NCI-H146 (cell line): Measurements from ENCODE around the gene ZDHHC11.
"Not testable (repeated sequence)": the region's sequence is repeated elsewhere in the genome, so short reads cannot be mapped to it uniquely, and the experiment has no call there.

ENCODE experiments used
- DNase-seq: peaks from one replicate; lab custom pipeline; 2025; lab: John Stamatoyannopoulos, UW

ZDHHC11 gene

GRCh38 chr5:775961-776861 lies 74.6 kb downstream of the ZDHHC11 start:
- no peak for DNase-seq

GRCh38 chr5:775595-775960 lies 75.2 kb downstream of the ZDHHC11 start:
- not testable (repeated sequence) for DNase-seq

- DNase-seq, result not testable (repeated sequence)
Observed at GRCh38 chr5:774854-775505, 75.8 kb downstream of the ZDHHC11 start.

GRCh38 chr5:774304-774703 lies 76.5 kb downstream of the ZDHHC11 start:
- DNase-seq, result not testable (repeated sequence)

- no peak for DNase-seq
Observed at GRCh38 chr5:773517-774264, 77.1 kb downstream of the ZDHHC11 start.

GRCh38 chr5:772931-773330 lies 77.9 kb downstream of the ZDHHC11 start:
- DNase-seq, result not testable (repeated sequence)

GRCh38 chr5:772547-772890 lies 78.3 kb downstream of the ZDHHC11 start:
- DNase-seq, result not testable (repeated sequence)

GRCh38 chr5:771841-772546 lies 78.8 kb downstream of the ZDHHC11 start:
- DNase-seq, result not testable (repeated sequence)

- not testable (repeated sequence) for DNase-seq
Observed at GRCh38 chr5:771087-771781, 79.6 kb downstream of the ZDHHC11 start.

- DNase-seq, result not testable (repeated sequence)
Observed at GRCh38 chr5:770585-770984, 80.2 kb downstream of the ZDHHC11 start.

- not testable (repeated sequence) for DNase-seq
Observed at GRCh38 chr5:769485-770145, 81.2 kb downstream of the ZDHHC11 start.

- no peak for DNase-seq
Observed at GRCh38 chr5:766666-767431, 83.9 kb downstream of the ZDHHC11 start.

GRCh38 chr5:765948-766631 lies 84.7 kb downstream of the ZDHHC11 start:
- no peak for DNase-seq

- no peak for DNase-seq
Observed at GRCh38 chr5:763998-764781, 86.6 kb downstream of the ZDHHC11 start.

- DNase-seq, result no peak
Observed at GRCh38 chr5:763397-763796, 87.4 kb downstream of the ZDHHC11 start.

- not testable (repeated sequence) for DNase-seq
Observed at GRCh38 chr5:762996-763395, 87.8 kb downstream of the ZDHHC11 start.

GRCh38 chr5:761854-762710 lies 88.7 kb downstream of the ZDHHC11 start:
- DNase-seq, result no peak
